ENCODE results near the gene CAPZA1.
A peak's percentile ranks its signal among the peaks of the same experiment; 100 is the strongest.
"Not testable (repeated sequence)": the region's sequence is repeated elsewhere in the genome, so short reads cannot be mapped to it uniquely, and the experiment has no call there.

CAPZA1 gene

DNA sequence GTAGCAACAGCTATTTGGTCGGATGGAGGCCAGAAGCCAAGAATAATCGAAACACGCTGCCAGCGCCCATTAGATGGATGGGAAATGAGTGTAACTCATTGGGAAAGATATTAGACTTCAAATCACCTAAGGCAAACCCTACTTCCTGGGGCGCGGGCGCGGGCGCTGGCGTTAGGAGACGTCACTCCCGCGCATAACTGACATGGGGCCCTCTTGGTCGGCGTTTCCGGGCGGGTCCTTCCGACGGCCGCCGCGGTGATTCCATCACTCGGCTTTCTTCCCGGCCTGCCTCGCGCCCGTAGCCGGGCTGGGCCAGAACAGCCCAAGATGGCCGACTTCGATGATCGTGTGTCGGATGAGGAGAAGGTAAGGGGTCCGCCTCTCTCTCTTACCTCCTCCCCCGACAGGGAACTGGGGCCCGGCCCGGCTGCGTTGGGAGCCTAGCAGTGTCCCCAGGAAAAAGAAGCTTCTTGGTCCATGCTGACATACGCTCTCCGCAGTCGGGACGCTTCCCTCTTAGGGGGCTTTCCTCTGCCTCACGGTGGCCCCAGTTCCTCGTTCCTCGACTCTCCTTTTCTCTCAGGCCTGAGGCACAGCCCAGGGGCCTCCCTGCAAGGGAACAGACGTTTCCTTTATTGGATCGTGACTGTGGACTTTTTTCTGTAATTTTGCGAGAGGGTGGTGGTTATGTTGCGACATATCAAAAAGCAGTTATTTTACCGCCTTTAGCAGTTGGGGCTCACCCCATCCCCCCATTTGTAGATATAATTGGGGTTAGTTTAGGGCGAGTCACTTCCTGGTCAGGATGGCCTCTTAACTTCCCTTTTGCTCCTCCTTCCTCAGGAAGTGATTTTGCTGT, at the start of gene CAPZA1:
Gene CAPZA1, plus strand, starts transcription at position 315 of the 859 bp plus-strand sequence. Its CDS starts 13 bp downstream, at position 328.
- peak; percentile 95 to 96 for DNase-seq

- no peak for DNase-seq
Measured at GRCh38 chr1:112575154-112575804, 44.4 kb upstream of the CAPZA1 start.

DNA sequence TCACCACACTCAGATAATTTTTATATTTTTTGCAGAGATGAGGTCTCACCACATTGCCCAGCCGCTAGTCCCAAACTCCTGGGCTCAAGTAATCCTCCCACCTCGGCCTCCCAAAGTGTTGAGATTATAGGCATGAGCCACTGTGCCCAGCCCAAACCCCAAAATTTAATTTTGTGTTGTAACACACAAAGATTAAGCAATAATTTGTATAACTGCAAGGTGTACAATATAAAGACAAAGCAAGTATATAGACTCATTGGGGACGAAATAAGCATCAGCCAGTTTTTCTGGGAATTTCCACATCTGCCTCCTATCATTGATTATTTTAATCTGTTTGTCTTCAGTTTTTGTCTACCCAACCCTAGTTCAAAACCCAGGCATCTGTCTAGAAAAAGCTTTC, 43.4 kb upstream of the CAPZA1 start:
- DNase-seq = no peak

GRCh38 chr1:112579801-112580510, 39.7 kb upstream of the CAPZA1 start:
- no peak for DNase-seq

DNA sequence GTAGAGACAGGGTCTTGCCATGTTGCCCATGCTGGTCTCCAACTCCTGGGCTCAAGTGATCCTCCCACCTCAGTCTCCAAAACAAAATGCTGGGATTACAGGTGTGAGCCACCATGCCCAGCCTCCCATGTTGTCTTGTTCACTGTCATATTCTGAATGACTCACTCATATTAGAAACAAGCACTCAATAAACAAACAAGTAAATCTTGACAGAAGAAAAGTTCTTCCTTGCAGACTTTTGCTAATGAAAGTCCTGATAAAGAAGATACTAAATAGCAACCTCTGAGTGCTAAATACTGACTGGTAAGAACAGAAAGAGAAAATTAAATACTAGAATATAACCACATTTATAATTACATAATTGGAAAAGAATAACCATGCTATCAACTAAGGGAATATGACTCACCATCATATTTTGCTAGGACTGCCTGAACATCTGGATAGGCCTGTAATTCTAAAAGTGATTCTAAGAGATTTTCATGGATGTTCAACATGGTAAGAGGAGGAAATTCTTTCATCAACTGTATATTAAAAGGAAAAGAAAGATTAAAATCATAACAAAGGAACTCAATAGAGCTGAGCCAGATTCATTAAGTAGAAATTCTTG, 37.9 kb upstream of the CAPZA1 start:
- DNase-seq = no peak

DNA sequence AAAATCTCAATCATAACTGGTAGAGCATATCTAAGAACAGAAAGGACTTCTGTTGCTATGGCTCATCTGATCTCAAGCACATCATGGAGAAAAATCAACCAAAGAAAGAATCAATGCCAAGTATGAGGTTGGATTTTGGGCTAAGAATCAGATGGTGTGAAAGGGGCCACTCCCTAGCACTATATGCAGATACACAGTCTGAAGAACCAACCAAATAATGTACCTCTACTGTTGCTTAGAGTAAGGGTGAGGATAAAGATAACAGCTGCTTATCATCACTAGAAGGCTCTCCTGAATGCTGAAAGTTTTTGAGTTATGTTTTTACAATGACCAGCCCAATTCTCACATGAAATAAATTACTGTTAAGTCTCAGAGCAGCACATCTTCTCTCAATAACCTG, 36.3 kb upstream of the CAPZA1 start:
- DNase-seq = no peak

DNA sequence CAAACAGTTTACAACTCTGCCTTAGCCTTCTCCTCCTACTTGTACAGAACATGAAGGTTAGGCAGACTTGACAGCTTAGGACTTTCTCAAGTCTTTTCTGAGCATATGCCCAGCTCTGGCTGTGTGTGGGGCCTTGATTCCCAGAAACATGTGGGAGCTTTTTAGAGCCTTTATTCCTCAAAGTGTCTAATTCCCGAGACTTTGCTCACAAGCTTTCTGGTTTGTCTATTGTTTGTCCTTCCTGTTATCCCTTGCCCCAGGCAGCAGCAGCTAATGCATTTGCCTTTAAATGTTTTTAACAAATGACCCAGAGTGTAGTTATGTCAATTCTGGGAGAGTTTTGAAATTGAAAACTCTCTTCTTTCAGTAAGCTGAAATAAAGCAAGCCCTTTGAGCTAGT, 29.9 kb upstream of the CAPZA1 start:
- no peak for DNase-seq

DNA sequence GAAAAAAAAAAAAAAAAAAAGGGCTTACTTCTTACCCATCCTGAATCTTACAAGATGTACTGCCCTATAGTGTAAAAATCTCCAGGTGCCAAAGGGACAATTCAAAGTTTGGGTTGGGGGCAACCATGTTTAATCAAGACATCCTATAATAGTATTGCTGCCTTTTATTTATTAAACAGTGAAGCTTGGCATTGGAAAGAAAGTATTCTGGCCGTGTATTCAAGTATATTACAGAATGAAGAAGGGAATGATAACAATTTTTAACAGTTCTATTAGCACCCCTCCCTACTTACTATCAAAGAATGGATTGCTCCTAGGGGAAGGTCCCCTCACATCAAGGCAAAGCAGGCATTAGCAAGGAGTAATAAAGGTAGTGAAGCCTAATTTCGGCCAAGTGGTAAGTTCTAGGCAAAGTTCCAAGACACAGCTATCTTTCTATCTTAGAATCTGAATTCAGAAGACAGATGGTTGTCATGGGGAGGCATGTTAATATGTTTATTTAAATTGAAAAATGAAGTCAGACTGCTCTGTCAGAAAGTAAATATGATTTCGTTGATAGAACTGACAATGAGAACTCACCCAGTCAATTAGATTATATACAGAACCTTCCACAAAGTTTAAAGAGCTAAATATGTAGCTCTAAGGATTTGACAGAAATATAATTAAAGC, 25.3 kb upstream of the CAPZA1 start:
- DNase-seq = no peak

- no peak for DNase-seq
Measured at GRCh38 chr1:112599477-112599876, 20.2 kb upstream of the CAPZA1 start.

GRCh38 chr1:112603012-112603411, 16.6 kb upstream of the CAPZA1 start:
- DNase-seq = no peak

GRCh38 chr1:112603541-112603940, 16.1 kb upstream of the CAPZA1 start:
- no peak for DNase-seq

- no peak for DNase-seq
Measured at GRCh38 chr1:112605633-112606327, 13.9 kb upstream of the CAPZA1 start.

DNA sequence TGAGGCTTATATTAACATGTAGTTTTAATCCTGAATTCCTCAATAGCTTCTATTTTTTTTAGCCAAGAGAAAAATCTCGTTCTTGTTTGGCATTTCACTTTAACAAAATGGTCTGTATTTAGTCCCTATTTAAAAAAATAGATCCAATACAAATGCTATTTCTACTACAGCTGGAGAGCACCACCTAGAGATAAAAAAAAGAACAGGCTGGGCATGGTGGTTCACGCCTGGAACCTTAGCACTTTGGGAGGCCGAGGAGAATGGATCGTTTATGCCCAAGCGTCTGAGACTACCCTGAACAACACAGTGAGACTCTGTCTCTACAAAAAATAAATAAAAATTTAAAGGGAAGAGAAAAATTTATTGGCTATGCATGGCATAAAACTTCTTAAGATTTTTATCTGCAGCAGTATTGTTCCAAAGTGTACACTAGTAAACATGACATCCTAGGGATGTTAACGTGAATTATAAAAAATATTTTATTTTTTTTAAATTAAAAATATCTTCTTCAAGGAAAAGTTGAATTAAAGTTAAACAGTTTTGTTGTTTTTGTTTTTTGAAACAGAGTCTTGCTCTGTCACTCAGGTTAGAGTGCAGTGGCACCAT, 5.1 kb upstream of the CAPZA1 start:
- peak; percentile 55 to 64 for DNase-seq

DNA sequence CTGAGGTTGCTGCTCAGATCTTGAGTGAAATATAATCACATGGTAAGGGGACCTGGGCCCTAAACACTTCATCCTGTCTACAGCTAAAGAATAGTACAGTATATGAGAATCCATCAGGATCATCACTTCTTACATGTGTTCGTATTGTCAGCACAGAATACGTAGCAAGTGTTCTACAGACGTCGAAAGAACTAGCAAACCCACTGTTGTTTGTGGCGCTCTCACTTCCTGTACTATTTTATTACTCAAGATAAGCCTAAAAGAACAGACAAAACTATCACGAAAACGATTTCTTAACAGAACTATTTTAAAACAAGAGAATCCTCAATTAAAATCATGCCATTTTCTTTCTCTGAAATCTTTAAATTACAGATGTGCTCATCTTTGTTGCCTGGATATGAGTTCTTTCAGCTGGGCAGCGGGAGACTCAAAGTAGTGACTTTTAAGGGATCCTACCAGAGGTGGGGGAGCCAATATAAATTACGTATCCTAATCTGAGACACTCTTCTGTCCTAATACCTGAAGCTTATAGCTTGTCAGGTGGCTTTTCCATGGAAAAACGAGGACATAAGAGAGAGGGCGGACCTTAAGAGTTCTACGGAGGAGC, 1.4 kb upstream of the CAPZA1 start:
- peak; percentile 31 to 38 for DNase-seq

- DNase-seq = peak; percentile 26 to 36
Measured at GRCh38 chr1:112618721-112619517, 713 bp upstream of the CAPZA1 start, which contains the start of gene ST7L. ST7L (minus strand) TSS chr1:112619141; CDS start chr1:112619113, 28 bp downstream.

DNA sequence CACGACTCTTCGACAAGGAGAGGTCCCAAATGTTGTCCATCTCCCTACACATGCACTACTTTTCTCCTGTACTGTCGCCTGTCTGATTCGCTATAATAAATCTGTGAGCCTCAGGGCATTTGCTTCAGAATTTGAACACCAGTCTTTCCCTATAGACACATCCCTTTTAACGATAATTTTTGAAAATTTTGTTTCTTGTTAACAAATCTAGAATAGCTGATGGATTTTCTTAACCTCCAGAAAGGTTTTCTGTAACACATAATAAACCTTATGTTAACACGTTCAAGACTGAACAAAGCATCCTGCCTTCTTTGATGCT, 704 bp downstream of the CAPZA1 start:
- DNase-seq = no peak

DNA sequence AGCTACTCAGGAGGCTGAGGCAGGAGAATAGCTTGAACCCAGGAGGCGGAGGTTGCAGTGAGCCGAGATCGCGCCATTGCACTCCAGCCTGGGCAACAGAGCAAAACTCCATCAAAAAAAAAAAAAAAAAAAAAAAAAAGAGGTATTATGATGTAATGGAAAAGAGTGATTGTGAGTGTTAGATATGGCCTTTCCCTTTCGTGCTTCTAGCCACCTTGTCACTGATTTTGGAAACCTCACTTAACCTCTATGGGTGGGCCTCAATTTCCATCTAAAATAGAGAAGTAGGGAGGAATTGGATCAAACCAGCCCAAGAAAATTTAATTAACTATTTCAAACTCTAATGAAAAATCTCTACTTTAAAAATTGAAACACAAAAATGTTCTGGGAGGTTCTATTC, 4.9 kb downstream of the CAPZA1 start:
- DNase-seq = not testable (repeated sequence)

GRCh38 chr1:112625696-112626095, 6.1 kb downstream of the CAPZA1 start:
- no peak for DNase-seq

DNA sequence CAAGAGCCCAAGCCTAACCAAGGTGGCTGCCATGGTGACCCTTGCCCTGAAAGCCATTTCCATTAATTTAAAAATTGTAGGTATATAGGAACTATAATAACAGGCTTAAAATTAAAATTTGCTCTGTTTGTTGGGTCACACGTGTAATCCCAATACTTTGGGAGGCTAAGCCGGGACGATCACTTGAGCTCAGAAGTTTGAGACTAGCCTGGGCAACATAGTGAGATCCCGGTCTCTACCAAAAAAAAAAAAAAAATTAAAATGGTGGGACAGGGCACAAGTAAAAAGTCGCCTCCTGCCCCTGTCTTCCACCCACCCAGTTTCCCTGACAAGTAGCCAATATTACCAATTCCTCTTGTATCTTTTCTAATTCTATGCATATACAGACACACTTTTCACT, 6.6 kb downstream of the CAPZA1 start:
- no peak for DNase-seq

- no peak for DNase-seq
Measured at GRCh38 chr1:112626887-112627286, 7.3 kb downstream of the CAPZA1 start.

Data from AML-193 (cell line).